GM12875 (cell line): ENCODE data around the gene MKX.

Experiments
- H3K4me3 ChIP-seq: one replicate; pipeline ENCODE4 v1.5.1; 2011; ENCODE audit warnings: low read depth, low read length, control low read depth
- TF ChIP-seq, protein P1 (sequence below): IDR thresholded peaks from 2 replicates; pipeline ENCODE4 v1.5.1; 2011; ENCODE audit warnings: low read depth, mild to moderate bottlenecking, control low read depth, inconsistent platforms, low read length, moderate library complexity, borderline replicate concordance; ENCODE audit not compliant: insufficient read depth

The MKX gene

DNA sequence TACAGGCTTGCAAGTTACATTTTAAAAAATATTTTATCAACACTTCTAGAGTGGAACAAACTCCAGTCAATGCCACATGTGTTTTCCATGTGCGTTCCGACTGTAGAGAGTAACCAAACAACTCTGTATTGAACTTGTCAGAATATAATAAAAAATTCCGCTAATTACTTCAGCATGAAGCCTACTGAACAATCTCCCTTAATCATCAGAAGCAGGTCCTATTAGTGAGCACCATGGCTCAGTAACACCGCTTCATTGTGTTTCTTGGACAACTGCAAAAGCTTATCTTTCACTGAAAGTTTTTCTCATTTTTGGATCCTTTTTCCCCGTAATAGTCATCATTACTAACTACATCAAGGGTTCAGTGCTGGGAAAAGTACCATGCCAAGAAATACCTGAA is 117.0 kb downstream of the MKX start:
- TF ChIP-seq, protein P1, sequence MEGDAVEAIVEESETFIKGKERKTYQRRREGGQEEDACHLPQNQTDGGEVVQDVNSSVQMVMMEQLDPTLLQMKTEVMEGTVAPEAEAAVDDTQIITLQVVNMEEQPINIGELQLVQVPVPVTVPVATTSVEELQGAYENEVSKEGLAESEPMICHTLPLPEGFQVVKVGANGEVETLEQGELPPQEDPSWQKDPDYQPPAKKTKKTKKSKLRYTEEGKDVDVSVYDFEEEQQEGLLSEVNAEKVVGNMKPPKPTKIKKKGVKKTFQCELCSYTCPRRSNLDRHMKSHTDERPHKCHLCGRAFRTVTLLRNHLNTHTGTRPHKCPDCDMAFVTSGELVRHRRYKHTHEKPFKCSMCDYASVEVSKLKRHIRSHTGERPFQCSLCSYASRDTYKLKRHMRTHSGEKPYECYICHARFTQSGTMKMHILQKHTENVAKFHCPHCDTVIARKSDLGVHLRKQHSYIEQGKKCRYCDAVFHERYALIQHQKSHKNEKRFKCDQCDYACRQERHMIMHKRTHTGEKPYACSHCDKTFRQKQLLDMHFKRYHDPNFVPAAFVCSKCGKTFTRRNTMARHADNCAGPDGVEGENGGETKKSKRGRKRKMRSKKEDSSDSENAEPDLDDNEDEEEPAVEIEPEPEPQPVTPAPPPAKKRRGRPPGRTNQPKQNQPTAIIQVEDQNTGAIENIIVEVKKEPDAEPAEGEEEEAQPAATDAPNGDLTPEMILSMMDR = no peak
- H3K4me3 ChIP-seq = no peak overlapping the region

DNA sequence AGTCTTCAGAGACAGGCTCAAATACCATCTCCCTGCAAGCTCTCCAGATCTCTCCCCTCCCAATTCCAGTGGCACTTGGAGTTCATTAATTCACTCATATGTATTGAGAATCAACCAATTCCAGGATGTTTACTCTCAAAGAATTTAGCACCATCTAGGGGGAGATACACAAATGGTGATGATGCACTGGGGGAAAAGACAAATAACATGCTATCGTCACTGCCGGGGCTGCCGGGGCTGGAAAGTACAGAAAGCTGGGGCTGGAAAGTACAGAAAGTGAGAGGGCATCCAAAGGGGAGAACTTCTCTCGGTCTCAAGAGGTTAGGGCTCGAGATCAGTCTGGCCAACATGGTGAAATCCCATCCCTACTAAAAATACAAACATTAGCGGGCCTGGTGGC is 118.7 kb downstream of the MKX start:
- H3K4me3 ChIP-seq = no peak overlapping the region
- TF ChIP-seq, protein P1 = no peak

DNA sequence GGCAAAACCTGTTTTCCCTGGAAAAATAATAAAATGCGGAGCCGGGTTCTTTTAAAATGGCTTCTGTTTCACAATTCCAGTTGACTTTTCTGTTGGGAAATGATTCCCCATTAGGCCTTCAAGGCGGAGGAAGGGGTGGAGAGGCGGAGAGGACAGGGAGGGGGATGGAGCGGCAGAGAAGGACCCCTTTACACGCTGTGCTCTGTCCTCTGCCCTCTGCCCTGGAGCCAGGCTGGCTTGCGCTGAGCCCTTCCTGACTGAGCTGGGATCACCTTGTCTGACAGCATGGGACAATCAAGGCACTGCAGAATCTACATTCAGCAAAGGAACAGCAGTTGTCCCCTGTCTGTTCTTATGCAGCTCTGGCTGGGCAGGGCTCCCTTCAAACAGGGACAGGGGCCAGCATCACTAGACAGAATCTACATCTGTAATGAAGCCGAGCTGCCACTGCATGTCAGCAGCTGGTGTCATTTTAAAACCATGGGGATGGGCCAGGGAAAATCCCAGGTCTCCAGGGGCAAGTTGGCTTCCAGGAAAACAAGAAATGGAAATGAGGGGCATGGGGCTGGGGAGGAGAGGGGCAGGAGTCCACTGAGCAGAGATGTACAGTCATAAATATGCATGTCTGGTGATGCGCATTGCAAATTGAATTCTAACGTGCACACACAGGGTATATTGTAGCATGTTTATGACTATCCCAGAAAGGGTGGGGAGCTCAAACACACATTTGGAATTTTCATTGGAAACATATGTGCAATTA is 120.0 kb downstream of the MKX start:
- TF ChIP-seq, protein P1 = no peak
- no peak overlapping the region for H3K4me3 ChIP-seq

DNA sequence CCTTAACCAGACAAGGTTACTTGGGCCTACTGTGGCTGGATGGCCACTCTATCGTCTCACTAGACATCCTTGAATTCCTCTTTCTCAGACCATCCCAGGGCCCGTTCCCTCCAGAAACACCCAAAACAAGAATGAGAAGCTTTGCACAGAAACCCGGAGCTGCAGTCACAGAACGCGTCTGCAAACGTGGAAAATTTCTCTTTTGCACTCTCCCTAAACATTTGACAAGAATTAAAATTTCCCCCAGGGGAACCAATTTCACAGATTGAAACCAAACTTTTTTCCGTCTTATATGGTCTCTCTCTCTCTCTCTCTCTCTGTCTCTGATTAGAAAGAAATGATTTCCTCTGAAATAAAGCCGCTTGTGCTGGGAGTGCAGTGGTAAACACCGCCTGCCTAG is 120.7 kb downstream of the MKX start:
- H3K4me3 ChIP-seq = no peak overlapping the region
- TF ChIP-seq, protein P1 = no peak
